Natural killer cell (primary cell): Measurements from ENCODE around the gene RTP2. TPM values are rescaled to one million over a fixed set of nuclear protein-coding genes. Genes with fewer than 3 reads are reported as not detected.

Experiments used
- ATAC-seq, 3 donors: fragments of 150-1000 bp in 2 of 3; fragments of 200-7000 bp in 1 of 3; cut with Tn5 transposase; 1 replicate in 1 of 3; 2 replicates in 2 of 3; pipeline ENCODE4 v1.10.0; 2021; ENCODE audit warnings: mild to moderate bottlenecking in 2 of 3, moderate library complexity in 2 of 3
- DNase-seq, 2 donors: peaks; one replicate each; pipeline versions ENCODE4 v3.0.0 to v3.0.0-alpha.2; 2013 to 2021; ENCODE audit warnings: mixed read lengths in 1 of 2
- H3K27ac ChIP-seq: one replicate; pipeline ENCODE4 v1.5.1; 2013; ENCODE audit warnings: mild to moderate bottlenecking, low read length
- H3K27me3 ChIP-seq: one replicate; pipeline ENCODE4 v1.6.1; 2013; ENCODE audit warnings: low read length; ENCODE audit not compliant: control insufficient read depth, insufficient read depth
- H3K36me3 ChIP-seq: one replicate; pipeline ENCODE4 v1.6.1; 2013; ENCODE audit warnings: low read length; ENCODE audit not compliant: control insufficient read depth, insufficient read depth
- H3K4me1 ChIP-seq: one replicate; pipeline ENCODE4 v1.6.1; 2013; ENCODE audit warnings: low read length; ENCODE audit not compliant: control insufficient read depth, insufficient read depth
- H3K4me3 ChIP-seq: one replicate; pipeline ENCODE4 v1.5.1; 2013; ENCODE audit warnings: low read length
- H3K9me3 ChIP-seq: one replicate; pipeline ENCODE4 v1.6.1; 2013; ENCODE audit warnings: low read length; ENCODE audit not compliant: control insufficient read depth, insufficient read depth
- H3K27ac Mint-ChIP-seq, 2 donors: one replicate each; pipeline ENCODE4 v1.8.0; 2022; ENCODE audit warnings: mild to moderate bottlenecking in 2 of 2, mixed read lengths in 2 of 2, moderate library complexity in 1 of 2
- H3K27me3 Mint-ChIP-seq, 2 donors: one replicate each; pipeline ENCODE4 v1.8.0; 2022; ENCODE audit warnings: low read depth in 2 of 2, mixed read lengths in 2 of 2
- H3K36me3 Mint-ChIP-seq: one replicate; pipeline ENCODE4 v1.8.0; 2022; ENCODE audit warnings: mixed read lengths
- H3K4me1 Mint-ChIP-seq, 2 donors: one replicate each; pipeline ENCODE4 v1.8.0; 2022; ENCODE audit warnings: mixed read lengths in 2 of 2
- H3K4me3 Mint-ChIP-seq: one replicate; pipeline ENCODE4 v1.8.0; 2022; ENCODE audit warnings: mild to moderate bottlenecking, moderate library complexity, mixed read lengths
- H3K9me3 Mint-ChIP-seq, 2 donors: one replicate each; pipeline ENCODE4 v1.8.0; 2022; ENCODE audit warnings: mixed read lengths in 2 of 2
- WGBS: methylation state at CpG from one replicate; pipeline ENCODE4 v1.1.7; 2013; ENCODE audit warnings: missing lambda C conversion rate; ENCODE audit not compliant: insufficient coverage; 5-methylcytosine and 5-hydroxymethylcytosine counted together
- intact Hi-C: fragments of 100-400 bp; cut with micrococcal nuclease; formaldehyde crosslinking; loops from one replicate; pipeline ENCODE4 v1.14.2; 2022
- total RNA-seq, 4 donors: library from RNA; stranded (reverse); fragments of 120-200 nt in 1 of 4; gene quantifications; one replicate each; pipeline versions ENCODE4 v1.2.3 to v1.2.4, GENCODE V29; 2013 to 2022
- TF ChIP-seq, protein P1 (sequence below): fragments of 200-600 bp; IDR thresholded peaks from one replicate; pipeline ENCODE4 v1.8.0; 2022; ENCODE audit warnings: antibody characterized with exemption

Gene RTP2, protein sequence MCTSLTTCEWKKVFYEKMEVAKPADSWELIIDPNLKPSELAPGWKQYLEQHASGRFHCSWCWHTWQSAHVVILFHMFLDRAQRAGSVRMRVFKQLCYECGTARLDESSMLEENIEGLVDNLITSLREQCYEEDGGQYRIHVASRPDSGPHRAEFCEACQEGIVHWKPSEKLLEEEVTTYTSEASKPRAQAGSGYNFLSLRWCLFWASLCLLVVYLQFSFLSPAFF
- total RNA-seq: not detected
- total RNA-seq (2013): not detected

DNA sequence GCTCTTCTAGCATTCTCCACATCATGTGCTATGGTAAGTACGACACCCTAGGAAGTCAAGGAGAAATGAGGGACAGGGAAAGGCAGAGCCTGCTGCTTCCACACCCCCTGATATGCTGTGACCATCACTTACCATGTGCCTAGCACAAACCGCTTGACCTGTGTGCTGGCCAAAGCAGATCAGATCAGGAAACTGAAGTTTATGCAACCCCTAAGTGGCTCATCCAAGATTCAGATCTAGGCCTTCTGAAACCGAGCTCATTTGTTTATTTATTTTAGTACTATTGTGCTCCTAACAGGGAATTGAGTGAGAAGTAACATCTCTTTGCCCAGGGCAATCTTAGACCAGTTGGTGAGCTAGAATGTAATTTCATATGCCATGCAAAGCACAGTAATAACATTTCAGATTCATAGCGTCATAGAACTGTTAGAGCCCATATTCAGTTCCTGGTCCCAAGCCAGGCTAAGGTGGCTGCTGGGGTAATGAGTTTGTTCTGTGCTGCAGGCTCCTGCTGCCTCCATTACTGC lies at the start of gene RTP2:
Gene RTP2, minus strand, starts transcription at position 51 of the 527 bp plus-strand sequence. CDS start 429 bp downstream, outside the sequence.
- H3K36me3 ChIP-seq: no peaks in the 10 kb centered on the region
- WGBS: 69% methylated on average over 4 of the region's 4 CpGs
- Mint-ChIP-seq H3K4me3 (no peak within 1 kb of the TSS), H3K36me3 (no peaks in the 10 kb centered on the region), H3K4me1 (no peaks in the 10 kb centered on the region), H3K9me3 (no peaks in the 10 kb centered on the region), H3K27ac (no peak within 1 kb of the TSS), H3K27me3 (peaks cover 5 to 9% of the 10 kb centered on the region in 2 donors)
- TF ChIP-seq, protein P1, sequence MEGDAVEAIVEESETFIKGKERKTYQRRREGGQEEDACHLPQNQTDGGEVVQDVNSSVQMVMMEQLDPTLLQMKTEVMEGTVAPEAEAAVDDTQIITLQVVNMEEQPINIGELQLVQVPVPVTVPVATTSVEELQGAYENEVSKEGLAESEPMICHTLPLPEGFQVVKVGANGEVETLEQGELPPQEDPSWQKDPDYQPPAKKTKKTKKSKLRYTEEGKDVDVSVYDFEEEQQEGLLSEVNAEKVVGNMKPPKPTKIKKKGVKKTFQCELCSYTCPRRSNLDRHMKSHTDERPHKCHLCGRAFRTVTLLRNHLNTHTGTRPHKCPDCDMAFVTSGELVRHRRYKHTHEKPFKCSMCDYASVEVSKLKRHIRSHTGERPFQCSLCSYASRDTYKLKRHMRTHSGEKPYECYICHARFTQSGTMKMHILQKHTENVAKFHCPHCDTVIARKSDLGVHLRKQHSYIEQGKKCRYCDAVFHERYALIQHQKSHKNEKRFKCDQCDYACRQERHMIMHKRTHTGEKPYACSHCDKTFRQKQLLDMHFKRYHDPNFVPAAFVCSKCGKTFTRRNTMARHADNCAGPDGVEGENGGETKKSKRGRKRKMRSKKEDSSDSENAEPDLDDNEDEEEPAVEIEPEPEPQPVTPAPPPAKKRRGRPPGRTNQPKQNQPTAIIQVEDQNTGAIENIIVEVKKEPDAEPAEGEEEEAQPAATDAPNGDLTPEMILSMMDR: no peak
- DNase-seq (no peak), ATAC-seq (no peak)
- no peak within 1 kb of the TSS for H3K4me3 ChIP-seq
- H3K27ac ChIP-seq: no peak within 1 kb of the TSS
- H3K27me3 ChIP-seq: no peaks in the 10 kb centered on the region
- H3K9me3 ChIP-seq: no peaks in the 10 kb centered on the region
- no peaks in the 10 kb centered on the region for H3K4me1 ChIP-seq
- intact Hi-C loops: no loop called here

DNA sequence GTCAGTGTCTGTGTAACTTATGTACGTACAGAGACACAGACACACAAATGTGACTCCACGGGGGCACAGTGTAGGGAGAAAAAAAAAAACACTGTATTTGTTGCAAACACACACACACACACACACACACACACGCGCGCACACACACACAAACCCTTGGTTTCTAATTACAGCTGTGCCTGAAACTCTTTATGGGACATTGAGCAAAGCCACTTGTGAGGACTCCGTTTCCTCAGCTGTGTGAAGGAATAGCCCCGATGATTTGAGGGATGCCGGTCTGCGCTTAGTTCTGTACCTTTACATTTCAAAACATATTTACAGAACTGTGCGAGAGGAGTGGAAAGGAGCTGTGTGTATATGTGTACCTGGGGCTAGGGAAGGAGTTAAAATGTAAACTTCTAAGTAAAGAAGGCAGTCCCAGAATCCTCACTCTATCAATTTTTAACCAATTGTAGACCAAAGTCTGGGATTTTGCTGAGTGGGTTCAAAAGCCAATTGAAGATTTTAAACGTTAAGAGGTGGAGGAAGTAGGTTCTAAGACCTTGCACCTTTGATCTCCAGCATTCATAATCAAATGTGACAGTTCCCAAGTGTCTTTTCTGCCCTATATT lies 48.3 kb upstream of the RTP2 start:
- no peak overlapping the region for H3K27ac ChIP-seq
- H3K9me3 Mint-ChIP-seq: no peaks in the 10 kb centered on the region
- DNase-seq (no peak), ATAC-seq (no peak)
- H3K27me3 ChIP-seq: no peaks in the 10 kb centered on the region
- intact Hi-C loops: no loop called here
- H3K4me3 Mint-ChIP-seq: no peak overlapping the region
- TF ChIP-seq, protein P1: no peak
- H3K36me3 ChIP-seq: no peaks in the 10 kb centered on the region
- H3K4me1 ChIP-seq: peaks cover 8% of the 10 kb centered on the region
- H3K27ac Mint-ChIP-seq: no peak overlapping the region
- H3K9me3 ChIP-seq: no peaks in the 10 kb centered on the region
- no peaks in the 10 kb centered on the region for H3K36me3 Mint-ChIP-seq
- no peaks in the 10 kb centered on the region for H3K27me3 Mint-ChIP-seq
- no peak overlapping the region for H3K4me3 ChIP-seq
- WGBS: 69% methylated on average over 6 of the region's 11 CpGs
- peaks cover 32 to 39% of the 10 kb centered on the region in 2 donors for H3K4me1 Mint-ChIP-seq

DNA sequence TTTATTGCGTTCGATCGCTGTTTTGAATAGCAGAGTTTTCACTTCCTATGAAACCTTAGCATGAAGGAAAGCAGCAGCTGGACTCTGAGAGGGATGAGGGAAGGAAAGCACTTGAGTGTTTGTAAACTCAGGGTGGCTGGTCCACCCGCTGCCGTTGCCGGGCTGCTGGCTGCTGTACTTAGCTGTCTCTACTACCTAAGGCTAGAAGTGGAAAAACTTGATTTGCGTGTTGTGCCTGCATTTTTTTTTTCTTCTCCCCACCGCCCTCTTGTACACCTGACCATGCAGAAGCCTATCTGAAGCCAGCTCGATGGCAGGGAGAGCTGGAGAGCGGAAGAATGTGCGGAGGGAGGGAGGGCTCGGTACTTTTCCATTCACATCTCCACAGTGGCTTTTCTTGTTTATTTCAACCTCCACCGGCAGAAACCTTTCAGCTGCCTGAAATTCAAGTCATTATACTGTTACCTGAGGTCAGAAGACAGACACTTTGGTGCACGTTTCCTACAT lies 47.7 kb upstream of the RTP2 start:
- no peak overlapping the region for H3K27ac Mint-ChIP-seq
- DNase-seq: no peak
- H3K4me1 Mint-ChIP-seq: peaks cover 36 to 44% of the 10 kb centered on the region in 2 donors
- WGBS: 81% methylated on average over 14 of the region's 14 CpGs
- intact Hi-C loops: no loop called here
- Histone ChIP-seq H3K4me1 (peaks cover 8% of the 10 kb centered on the region), H3K27ac (no peak overlapping the region), H3K36me3 (no peaks in the 10 kb centered on the region), H3K27me3 (no peaks in the 10 kb centered on the region), H3K4me3 (no peak overlapping the region), H3K9me3 (no peaks in the 10 kb centered on the region)
- H3K36me3 Mint-ChIP-seq: no peaks in the 10 kb centered on the region
- TF ChIP-seq, protein P1: no peak
- no peaks in the 10 kb centered on the region for H3K9me3 Mint-ChIP-seq
- H3K27me3 Mint-ChIP-seq: no peaks in the 10 kb centered on the region
- ATAC-seq: no peak
- no peak overlapping the region for H3K4me3 Mint-ChIP-seq
